H9 (cell line): Measurements from ENCODE around the gene LTB4R. TPM values are rescaled to one million over a fixed set of nuclear protein-coding genes. Genes with fewer than 3 reads are reported as not detected.

Experiments used
- DNase-seq: peaks from one replicate; pipeline ENCODE4 v3.0.0-alpha.2; 2017
- H2AFZ ChIP-seq: one replicate; pipeline ENCODE4 v1.6.1; 2013; ENCODE audit warnings: mild to moderate bottlenecking, low read length, control low read depth, moderate library complexity
- H2AK5ac ChIP-seq: 2 replicates; pipeline ENCODE4 v1.6.1; 2013; ENCODE audit warnings: low read length, control low read depth, mixed read lengths; ENCODE audit not compliant: insufficient read length
- H2BK120ac ChIP-seq: one replicate; pipeline ENCODE4 v1.6.1; 2013; ENCODE audit warnings: low read depth, mild to moderate bottlenecking, low read length, control low read depth, inconsistent platforms; ENCODE audit not compliant: poor library complexity, severe bottlenecking
- H2BK12ac ChIP-seq: 2 replicates; pipeline ENCODE4 v1.6.1; 2013; ENCODE audit warnings: low read length, control low read depth, mixed read lengths, low read depth; ENCODE audit not compliant: insufficient read length
- H2BK15ac ChIP-seq: 2 replicates; pipeline ENCODE4 v1.6.1; 2013; ENCODE audit warnings: low read depth, low read length, control low read depth
- H2BK20ac ChIP-seq: one replicate; pipeline ENCODE4 v1.6.1; 2013; ENCODE audit warnings: low read depth, mild to moderate bottlenecking, low read length, control low read depth, inconsistent platforms; ENCODE audit not compliant: poor library complexity, severe bottlenecking
- H2BK5ac ChIP-seq: 2 replicates; pipeline ENCODE4 v1.6.1; 2013; ENCODE audit warnings: low read length, control low read depth, mixed read lengths; ENCODE audit not compliant: insufficient read length
- H3K14ac ChIP-seq: 2 replicates; pipeline ENCODE4 v1.6.1; 2013; ENCODE audit warnings: low read length, control low read depth; ENCODE audit not compliant: insufficient read depth
- H3K18ac ChIP-seq: 2 replicates; pipeline ENCODE4 v1.6.1; 2013; ENCODE audit warnings: low read depth, mild to moderate bottlenecking, mixed read lengths, low read length, control low read depth; ENCODE audit not compliant: insufficient read length
- H3K23ac ChIP-seq: 2 replicates; pipeline ENCODE4 v1.6.1; 2013; ENCODE audit warnings: low read length, control low read depth, mixed read lengths, low read depth; ENCODE audit not compliant: insufficient read length
- H3K23me2 ChIP-seq: 2 replicates; pipeline ENCODE4 v1.6.1; 2013; ENCODE audit warnings: low read depth, mild to moderate bottlenecking, mixed read lengths, low read length, control low read depth; ENCODE audit not compliant: insufficient read length, poor library complexity, severe bottlenecking
- H3K27ac ChIP-seq: 2 replicates; pipeline ENCODE4 v1.5.1; 2013; ENCODE audit warnings: low read length, control low read depth, mixed read lengths, low read depth; ENCODE audit not compliant: insufficient read length
- H3K27me3 ChIP-seq: 2 replicates; pipeline ENCODE4 v1.6.1; 2013; ENCODE audit warnings: low read length, control low read depth, inconsistent platforms; ENCODE audit not compliant: insufficient read depth
- H3K4ac ChIP-seq: 2 replicates; pipeline ENCODE4 v1.6.1; 2013; ENCODE audit warnings: low read depth, mild to moderate bottlenecking, control low read depth, inconsistent platforms, low read length, moderate library complexity
- H3K4me1 ChIP-seq: 2 replicates; pipeline ENCODE4 v1.6.1; 2013; ENCODE audit warnings: low read length, control low read depth, inconsistent platforms; ENCODE audit not compliant: insufficient read depth
- H3K4me2 ChIP-seq: 2 replicates; pipeline ENCODE4 v1.6.1; 2013; ENCODE audit warnings: low read length, control low read depth, mixed read lengths; ENCODE audit not compliant: insufficient read length, insufficient read depth
- H3K56ac ChIP-seq: 2 replicates; pipeline ENCODE4 v1.6.1; 2013; ENCODE audit warnings: low read depth, mild to moderate bottlenecking, mixed read lengths, low read length, control low read depth; ENCODE audit not compliant: insufficient read length
- H3K79me1 ChIP-seq: 2 replicates; pipeline ENCODE4 v1.6.1; 2013; ENCODE audit warnings: low read depth, mild to moderate bottlenecking, moderate library complexity, low read length, control low read depth, inconsistent platforms; ENCODE audit not compliant: insufficient read depth, poor library complexity, severe bottlenecking
- H3K79me2 ChIP-seq: 2 replicates; pipeline ENCODE4 v1.6.1; 2013; ENCODE audit warnings: low read length, control low read depth, inconsistent platforms; ENCODE audit not compliant: insufficient read depth
- H3K9ac ChIP-seq: 2 replicates; pipeline ENCODE4 v1.6.1; 2013; ENCODE audit warnings: low read length, control low read depth, mixed read lengths; ENCODE audit not compliant: insufficient read length; ENCODE audit errors: extremely low read depth
- H3K9me3 ChIP-seq: one replicate; pipeline ENCODE4 v1.6.1; 2013; ENCODE audit warnings: low read depth, low read length, inconsistent platforms; ENCODE audit not compliant: control insufficient read depth
- H3T11ph ChIP-seq: one replicate; pipeline ENCODE4 v1.6.1; 2013; ENCODE audit warnings: mild to moderate bottlenecking, low read length, control low read depth, inconsistent platforms
- H4K20me1 ChIP-seq: one replicate; pipeline ENCODE4 v1.6.1; 2013; ENCODE audit not compliant: control insufficient read depth, insufficient read length, insufficient read depth
- H4K5ac ChIP-seq: 2 replicates; pipeline ENCODE4 v1.6.1; 2013; ENCODE audit warnings: low read depth, mild to moderate bottlenecking, mixed read lengths, low read length, control low read depth; ENCODE audit not compliant: insufficient read length
- H4K8ac ChIP-seq: replicated peaks from 2 replicates; pipeline ENCODE4 v1.6.1; 2013; ENCODE audit warnings: low read length, control low read depth, mixed read lengths, low read depth; ENCODE audit not compliant: insufficient read length
- H4K91ac ChIP-seq: 2 replicates; pipeline ENCODE4 v1.6.1; 2013; ENCODE audit warnings: low read depth, mild to moderate bottlenecking, moderate library complexity, mixed read lengths, low read length, control low read depth; ENCODE audit not compliant: insufficient read length
- H3K27ac Mint-ChIP-seq, 3 experiments: 2 replicates in 2 of 3; 3 replicates in 1 of 3; pipeline ENCODE4 v1.8.0; 2020 to 2021; ENCODE audit warnings: mixed read lengths in 3 of 3, mild to moderate bottlenecking in 1 of 3, moderate library complexity in 1 of 3
- H3K27me3 Mint-ChIP-seq: 2 replicates; pipeline ENCODE4 v1.8.0; 2021; ENCODE audit warnings: low read depth, mild to moderate bottlenecking, moderate library complexity, mixed read lengths
- H3K36me3 Mint-ChIP-seq, 3 experiments: 2 replicates in 2 of 3; 3 replicates in 1 of 3; pipeline ENCODE4 v1.8.0; 2020 to 2021; ENCODE audit warnings: low read depth in 3 of 3, mixed read lengths in 3 of 3; ENCODE audit not compliant: insufficient read depth in 1 of 3
- H3K4me1 Mint-ChIP-seq, 2 experiments: 2 replicates each; pipeline ENCODE4 v1.8.0; 2020; ENCODE audit warnings: mixed read lengths in 2 of 2
- H3K4me3 Mint-ChIP-seq, 2 experiments: 2 replicates in 1 of 2; 3 replicates in 1 of 2; pipeline ENCODE4 v1.8.0; 2020 to 2021; ENCODE audit warnings: mild to moderate bottlenecking in 2 of 2, mixed read lengths in 2 of 2, moderate library complexity in 1 of 2
- H3K9me3 Mint-ChIP-seq, 2 experiments: 2 replicates in 1 of 2; 3 replicates in 1 of 2; pipeline ENCODE4 v1.8.0; 2020; ENCODE audit warnings: mild to moderate bottlenecking in 2 of 2, mixed read lengths in 2 of 2, moderate library complexity in 1 of 2
- WGBS: extraction: QIAGEN DNeasy Blood & Tissue Kit; methylation state at CpG from one replicate; pipeline ENCODE4 v1.1.7; 2013; ENCODE audit warnings: missing lambda C conversion rate, low lambda C conversion rate, mixed read lengths; ENCODE audit not compliant: insufficient read length; ENCODE audit errors: extremely low coverage; 5-methylcytosine and 5-hydroxymethylcytosine counted together
- total RNA-seq: library from RNA; stranded (reverse); gene quantifications from 2 replicates; pipeline ENCODE4 v1.2.1, GENCODE V29; 2021
- TF ChIP-seq, protein P1 (sequence below): fragments of 200-600 bp; sonication (generic); conservative IDR thresholded peaks from 3 replicates; pipeline ENCODE4 v1.8.0; 2021; ENCODE audit warnings: antibody characterized with exemption, mild to moderate bottlenecking

Gene LTB4R
- total RNA-seq, 1 experiment from 2014 or later: 8.9 TPM

DNA sequence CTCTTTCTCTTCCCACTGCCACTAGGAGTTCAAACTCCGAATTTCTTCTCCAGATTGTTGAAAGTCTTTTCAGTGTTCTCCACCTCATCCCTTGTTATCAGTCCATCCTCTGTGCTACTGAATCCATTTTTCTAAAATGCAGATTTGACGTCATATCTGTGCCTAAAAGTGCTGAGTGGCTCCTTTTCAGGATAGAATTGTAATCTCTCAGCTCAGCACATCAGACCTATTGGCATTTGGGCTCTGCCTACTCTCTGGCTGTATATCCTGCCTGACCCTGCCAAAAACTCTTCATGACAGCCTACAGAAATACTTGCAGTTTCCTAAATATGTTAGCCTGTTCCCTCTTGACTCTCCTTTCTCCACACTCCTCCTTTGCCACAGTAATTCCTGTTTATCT is 38.8 kb upstream of the LTB4R start:
- Histone ChIP-seq H3K9ac (no peak overlapping the region), H3K9me3 (no peaks in the 10 kb centered on the region), H4K8ac (no peak overlapping the region), H3K23me2 (peaks cover 8% of the 10 kb centered on the region), H2BK20ac (no peak overlapping the region), H3K18ac (no peak overlapping the region), H4K5ac (no peak overlapping the region), H2BK5ac (no peak overlapping the region), H3K4me1 (no peaks in the 10 kb centered on the region), H3K14ac (no peak overlapping the region), H2BK120ac (no peak overlapping the region), H3K4me2 (no peak overlapping the region), H2AFZ (no peak overlapping the region), H4K91ac (no peak overlapping the region), H3K27me3 (no peaks in the 10 kb centered on the region), H3K4ac (no peak overlapping the region), H3K23ac (no peak overlapping the region), H3K56ac (no peak overlapping the region), H2BK12ac (no peak overlapping the region), H2AK5ac (no peak overlapping the region), H2BK15ac (no peak overlapping the region), H3T11ph (no peak overlapping the region), H4K20me1 (no peaks in the 10 kb centered on the region), H3K79me1 (no peaks in the 10 kb centered on the region), H3K27ac (no peak overlapping the region), H3K79me2 (no peaks in the 10 kb centered on the region)
- WGBS: no CpG with 5 or more reads among the region's 2 CpGs
- DNase-seq: no peak
- H3K4me1 Mint-ChIP-seq: peaks cover 12 to 14% of the 10 kb centered on the region in 2 experiments
- H3K9me3 Mint-ChIP-seq: no peaks in the 10 kb centered on the region
- TF ChIP-seq, protein P1, sequence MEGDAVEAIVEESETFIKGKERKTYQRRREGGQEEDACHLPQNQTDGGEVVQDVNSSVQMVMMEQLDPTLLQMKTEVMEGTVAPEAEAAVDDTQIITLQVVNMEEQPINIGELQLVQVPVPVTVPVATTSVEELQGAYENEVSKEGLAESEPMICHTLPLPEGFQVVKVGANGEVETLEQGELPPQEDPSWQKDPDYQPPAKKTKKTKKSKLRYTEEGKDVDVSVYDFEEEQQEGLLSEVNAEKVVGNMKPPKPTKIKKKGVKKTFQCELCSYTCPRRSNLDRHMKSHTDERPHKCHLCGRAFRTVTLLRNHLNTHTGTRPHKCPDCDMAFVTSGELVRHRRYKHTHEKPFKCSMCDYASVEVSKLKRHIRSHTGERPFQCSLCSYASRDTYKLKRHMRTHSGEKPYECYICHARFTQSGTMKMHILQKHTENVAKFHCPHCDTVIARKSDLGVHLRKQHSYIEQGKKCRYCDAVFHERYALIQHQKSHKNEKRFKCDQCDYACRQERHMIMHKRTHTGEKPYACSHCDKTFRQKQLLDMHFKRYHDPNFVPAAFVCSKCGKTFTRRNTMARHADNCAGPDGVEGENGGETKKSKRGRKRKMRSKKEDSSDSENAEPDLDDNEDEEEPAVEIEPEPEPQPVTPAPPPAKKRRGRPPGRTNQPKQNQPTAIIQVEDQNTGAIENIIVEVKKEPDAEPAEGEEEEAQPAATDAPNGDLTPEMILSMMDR: no peak
- H3K27ac Mint-ChIP-seq: no peak overlapping the region
- no peaks in the 10 kb centered on the region for H3K27me3 Mint-ChIP-seq
- H3K36me3 Mint-ChIP-seq: 0 out of 7 replicates have a peak, but pooled peaks cover 0 to 4% (median 0%) of the 10 kb centered on the region in 3 experiments
- H3K4me3 Mint-ChIP-seq: peak overlapping the region; percentile 1 to 83; a peak in 2 of 5 replicates
